Measurements from ENCODE around the gene MTFR1L. TPM values are rescaled to one million over a fixed set of nuclear protein-coding genes. Genes with fewer than 3 reads are reported as not detected.

MTFR1L gene
- total and polyA plus RNA-seq, 2 donors (not counting 1 experiment from before 2014, with no cell fraction given) = 38.3 to 56.0 TPM

DNA sequence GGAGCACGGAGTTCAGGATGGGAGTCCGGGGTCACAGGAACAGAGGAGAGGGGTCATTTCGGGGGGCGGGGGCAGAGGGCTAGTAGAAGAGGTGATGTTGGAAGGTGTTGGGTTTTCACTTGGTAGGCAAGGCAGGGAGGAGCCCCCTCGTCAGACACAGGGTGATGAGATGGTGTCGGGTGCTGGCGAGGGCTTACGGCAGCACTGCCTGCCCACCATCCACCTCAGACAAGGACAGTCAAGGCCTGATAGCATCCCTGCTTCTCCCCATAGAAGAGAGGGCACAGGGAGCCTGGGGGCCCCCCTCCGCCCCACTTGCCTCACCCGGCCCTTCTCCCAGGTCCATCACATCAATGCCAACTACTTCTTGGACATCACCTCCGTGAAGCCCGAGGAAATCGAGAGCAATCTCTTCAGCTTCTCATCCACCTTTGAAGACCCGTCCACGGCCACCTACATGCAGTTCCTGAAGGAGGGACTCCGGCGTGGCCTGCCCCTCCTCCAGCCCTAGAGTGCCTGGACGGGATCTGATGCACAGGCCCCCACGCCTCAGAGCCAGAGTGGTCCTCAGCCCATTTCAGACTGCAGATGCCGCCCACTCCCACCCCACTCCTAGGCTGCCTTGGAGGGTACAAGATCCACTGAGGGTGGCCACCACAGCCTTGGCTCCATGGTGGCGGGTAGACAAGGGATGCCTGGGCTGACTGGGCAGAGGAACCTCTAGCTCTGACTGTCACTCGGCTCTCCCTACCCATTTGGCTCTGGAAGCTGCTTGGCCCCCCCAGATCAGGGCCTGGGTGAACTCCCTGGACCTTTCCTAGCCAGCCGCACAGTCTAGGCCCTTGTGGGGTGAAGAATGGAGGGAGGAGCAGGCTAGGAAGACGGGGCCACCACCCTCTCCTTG is 4.3 kb upstream of the MTFR1L start:
- Histone ChIP-seq H3K4me1 (ENCODE audit: control insufficient read depth, extremely low read depth, insufficient read depth, low read length) (peaks cover 6% of the 10 kb centered on the region), H3K4me2 (ENCODE audit: extremely low read depth, insufficient read depth, low read length) (no peak overlapping the region), H3K9me3 (ENCODE audit: control insufficient read depth, insufficient read depth, low read depth, low read length) (no peaks in the 10 kb centered on the region), H3K27me3 (ENCODE audit: control insufficient read depth, insufficient read depth, low read length) (no peaks in the 10 kb centered on the region), H3K79me2 (ENCODE audit: control insufficient read depth, insufficient read depth, low read length) (peaks cover 6% of the 10 kb centered on the region), H4K20me1 (ENCODE audit: control insufficient read depth, extremely low read depth, insufficient read depth, low read length) (no peaks in the 10 kb centered on the region), H3K36me3 (ENCODE audit: control insufficient read depth, insufficient read depth, low read length) (peaks cover 20% of the 10 kb centered on the region), H3K9ac (ENCODE audit: insufficient read depth, low read length) (no peak overlapping the region), H3K4me3 (replicated peaks in 1 of 4; ENCODE audit: control extremely low read depth in 1 of 4, insufficient read depth in 1 of 4, low read depth in 3 of 4, low read length in 4 of 4) (no peak overlapping the region), H3K27ac (ENCODE audit: insufficient read depth, low read length) (no peak overlapping the region), H2AFZ (ENCODE audit: low read length) (no peak overlapping the region)
- DNase-seq (ENCODE audit: low read depth in 2 of 2) = no peak
- no peak for TF ChIP-seq EZH2 (IDR thresholded peaks at IDR 0.05; ENCODE audit: low read length, missing control alignments)
- no peak for TF ChIP-seq CTCF (conservative IDR thresholded peaks at IDR 0.05 in 1 of 2, IDR thresholded peaks at IDR 0.05 in 1 of 2; ENCODE audit: low read depth in 1 of 2, low read length in 2 of 2)

DNA sequence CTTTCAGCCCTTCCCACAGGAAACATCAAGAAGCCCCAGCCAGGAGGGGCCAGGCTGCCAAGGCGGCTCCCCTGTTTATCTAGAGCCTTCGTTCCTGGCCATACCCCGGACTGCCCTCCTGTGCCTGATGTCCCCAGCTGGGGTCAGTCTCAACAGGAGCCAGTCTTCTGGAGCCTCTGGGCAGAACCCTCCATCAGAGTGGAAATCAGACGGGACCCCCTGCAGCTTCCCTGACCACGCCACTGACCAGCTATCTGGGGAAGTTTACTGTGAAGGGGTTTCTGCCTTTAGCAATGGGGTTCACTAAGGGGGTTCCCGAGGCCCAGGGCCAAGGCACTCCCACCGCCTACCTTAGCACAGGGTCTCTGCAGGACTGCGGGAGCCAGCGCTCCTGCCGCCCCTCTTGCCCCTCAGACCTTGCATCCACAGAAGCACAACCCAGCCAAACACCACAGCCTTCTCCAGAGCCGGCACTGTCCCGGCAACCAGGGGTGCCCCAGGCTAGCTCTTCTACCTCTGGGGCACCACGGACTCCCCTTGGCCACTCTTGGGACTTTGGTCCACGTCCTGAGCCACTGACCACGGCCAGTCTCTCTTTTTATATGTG is 3.5 kb upstream of the MTFR1L start:
- Histone ChIP-seq H3K4me2 (ENCODE audit: extremely low read depth, insufficient read depth, low read length) (no peak overlapping the region), H3K27me3 (ENCODE audit: control insufficient read depth, insufficient read depth, low read length) (no peaks in the 10 kb centered on the region), H3K9me3 (ENCODE audit: control insufficient read depth, insufficient read depth, low read depth, low read length) (no peaks in the 10 kb centered on the region), H3K4me1 (ENCODE audit: control insufficient read depth, extremely low read depth, insufficient read depth, low read length) (peaks cover 7% of the 10 kb centered on the region), H3K4me3 (replicated peaks in 1 of 4; ENCODE audit: control extremely low read depth in 1 of 4, insufficient read depth in 1 of 4, low read depth in 3 of 4, low read length in 4 of 4) (no peak overlapping the region), H2AFZ (ENCODE audit: low read length) (no peak overlapping the region), H3K79me2 (ENCODE audit: control insufficient read depth, insufficient read depth, low read length) (peaks cover 14% of the 10 kb centered on the region), H3K27ac (ENCODE audit: insufficient read depth, low read length) (no peak overlapping the region), H3K36me3 (ENCODE audit: control insufficient read depth, insufficient read depth, low read length) (peaks cover 17% of the 10 kb centered on the region), H3K9ac (ENCODE audit: insufficient read depth, low read length) (no peak overlapping the region), H4K20me1 (ENCODE audit: control insufficient read depth, extremely low read depth, insufficient read depth, low read length) (no peaks in the 10 kb centered on the region)
- DNase-seq (ENCODE audit: low read depth in 2 of 2) = no peak
- no peak for TF ChIP-seq EZH2 (IDR thresholded peaks at IDR 0.05; ENCODE audit: low read length, missing control alignments)
- no peak for TF ChIP-seq CTCF (conservative IDR thresholded peaks at IDR 0.05 in 1 of 2, IDR thresholded peaks at IDR 0.05 in 1 of 2; ENCODE audit: low read depth in 1 of 2, low read length in 2 of 2)

GRCh38 chr1:25817840-25818501 is 1.8 kb upstream of the MTFR1L start:
- DNase-seq (ENCODE audit: low read depth in 2 of 2) = no peak
- no peaks in the 10 kb centered on the region for H4K20me1 ChIP-seq (ENCODE audit: control insufficient read depth, extremely low read depth, insufficient read depth, low read length)
- TF ChIP-seq EZH2 (IDR thresholded peaks at IDR 0.05; ENCODE audit: low read length, missing control alignments) (no peak), CTCF (conservative IDR thresholded peaks at IDR 0.05 in 1 of 2, IDR thresholded peaks at IDR 0.05 in 1 of 2; ENCODE audit: low read depth in 1 of 2, low read length in 2 of 2) (peak in 1 of 2 donors; percentile 3)
- H3K79me2 ChIP-seq (ENCODE audit: control insufficient read depth, insufficient read depth, low read length) = peaks cover 28% of the 10 kb centered on the region
- no peak overlapping the region for H3K4me3 ChIP-seq (replicated peaks in 1 of 4; ENCODE audit: control extremely low read depth in 1 of 4, insufficient read depth in 1 of 4, low read depth in 3 of 4, low read length in 4 of 4)
- H3K27ac ChIP-seq (ENCODE audit: insufficient read depth, low read length) = no peak overlapping the region
- no peak overlapping the region for H3K9ac ChIP-seq (ENCODE audit: insufficient read depth, low read length)
- peaks cover 10% of the 10 kb centered on the region for H3K36me3 ChIP-seq (ENCODE audit: control insufficient read depth, insufficient read depth, low read length)
- no peak overlapping the region for H2AFZ ChIP-seq (ENCODE audit: low read length)
- H3K27me3 ChIP-seq (ENCODE audit: control insufficient read depth, insufficient read depth, low read length) = no peaks in the 10 kb centered on the region
- no peaks in the 10 kb centered on the region for H3K9me3 ChIP-seq (ENCODE audit: control insufficient read depth, insufficient read depth, low read depth, low read length)
- H3K4me2 ChIP-seq (ENCODE audit: extremely low read depth, insufficient read depth, low read length) = no peak overlapping the region
- peaks cover 15% of the 10 kb centered on the region for H3K4me1 ChIP-seq (ENCODE audit: control insufficient read depth, extremely low read depth, insufficient read depth, low read length)
